CD4-positive, alpha-beta T cell (primary cell): ENCODE results near the gene TNS1. TPM values are rescaled to one million over a fixed set of nuclear protein-coding genes. Genes with fewer than 3 reads are reported as not detected.

Source experiments
- ATAC-seq: fragments of 200-7000 bp; cut with Tn5 transposase; one replicate; pipeline ENCODE4 v1.10.0; 2022; ENCODE audit warnings: mild to moderate bottlenecking; ENCODE audit not compliant: poor library complexity
- CTCF ChIA-PET: fragments of 350-600 bp; sonication (Branson Sonifier 250); formaldehyde crosslinking; loops from one replicate; lab custom pipeline; 2021; ENCODE audit warnings: antibody characterized with exemption, inconsistent platforms; lab: Charles Lee
- POLR2A ChIA-PET: fragments of 350-600 bp; sonication (Branson Sonifier 250); formaldehyde crosslinking; loops from one replicate; lab custom pipeline; 2021; ENCODE audit warnings: antibody characterized with exemption, inconsistent platforms; lab: Charles Lee
- DNase-seq, 14 experiments: peaks; one replicate each; pipeline ENCODE4 v3.0.0-alpha.2; 2013 to 2020; ENCODE audit warnings: mixed read lengths in 2 of 14
- H3K27ac ChIP-seq, 2 donors: one replicate each; pipeline versions ENCODE4 v1.5.1 to v1.7.0; 2013; ENCODE audit warnings: low read length in 2 of 2, low read depth in 1 of 2, mild to moderate bottlenecking in 1 of 2
- H3K27me3 ChIP-seq, 2 experiments: 1 replicate in 1 of 2; 2 replicates in 1 of 2; pipeline versions ENCODE4 v1.6.1 to v1.7.0; 2013; ENCODE audit warnings: low read length in 2 of 2, control low read depth in 1 of 2, mild to moderate bottlenecking in 1 of 2, moderate library complexity in 1 of 2; ENCODE audit not compliant: insufficient read depth in 2 of 2, control insufficient read depth in 1 of 2
- H3K36me3 ChIP-seq: one replicate; pipeline ENCODE4 v1.6.1; 2013; ENCODE audit warnings: low read length, control low read depth; ENCODE audit not compliant: insufficient read depth
- H3K4me1 ChIP-seq: one replicate; pipeline ENCODE4 v1.6.1; 2013; ENCODE audit warnings: low read length, control low read depth; ENCODE audit not compliant: insufficient read depth
- H3K4me3 ChIP-seq: one replicate; pipeline ENCODE4 v1.5.1; 2013; ENCODE audit warnings: mild to moderate bottlenecking, low read length, moderate library complexity
- H3K9me3 ChIP-seq, 2 experiments: 1 replicate in 1 of 2; 2 replicates in 1 of 2; pipeline versions ENCODE4 v1.6.1 to v1.7.0; 2013; ENCODE audit warnings: low read length in 2 of 2, mild to moderate bottlenecking in 2 of 2, control low read depth in 1 of 2, moderate library complexity in 1 of 2; ENCODE audit not compliant: control insufficient read depth in 1 of 2, insufficient read depth in 1 of 2
- H3K27ac Mint-ChIP-seq: one replicate; pipeline ENCODE4 v1.8.0; 2020; ENCODE audit warnings: mixed read lengths
- H3K27me3 Mint-ChIP-seq: one replicate; pipeline ENCODE4 v1.8.0; 2021; ENCODE audit warnings: mixed read lengths
- H3K36me3 Mint-ChIP-seq: one replicate; pipeline ENCODE4 v1.8.0; 2021; ENCODE audit warnings: low read depth, mixed read lengths
- H3K4me1 Mint-ChIP-seq: one replicate; pipeline ENCODE4 v1.8.0; 2021; ENCODE audit warnings: low read depth, mixed read lengths
- H3K4me3 Mint-ChIP-seq: one replicate; pipeline ENCODE4 v1.8.0; 2020; ENCODE audit warnings: mild to moderate bottlenecking, mixed read lengths
- H3K9me3 Mint-ChIP-seq: one replicate; pipeline ENCODE4 v1.8.0; 2020; ENCODE audit warnings: mixed read lengths
- intact Hi-C, 2 experiments: fragments of 100-400 bp; cut with DNase I in 1 of 2; cut with micrococcal nuclease in 1 of 2; formaldehyde crosslinking; loops; one replicate each; pipeline versions ENCODE4 v1.15.1 to v1.9.0; 2023 to 2025; cut with DNase I, micrococcal nuclease
- microRNA-seq: library from miRNA; unstranded; fragments of <30 nt; microRNA quantifications from one replicate; pipeline ENCODE4 v1.2.0, GENCODE V29; 2021; ENCODE audit warnings: borderline microRNAs expressed, borderline replicate concordance
- total RNA-seq, 174 experiments: library from RNA in 2 of 174; stranded (reverse) in 2 of 174; gene quantifications; one replicate each; pipeline ENCODE4 v1.2.3 and lab custom pipeline; 2021 to 2026
- TF ChIP-seq, protein P1 (sequence below): fragments of 200-600 bp; IDR thresholded peaks from one replicate; pipeline ENCODE4 v1.8.0; 2022; ENCODE audit warnings: antibody characterized with exemption, mild to moderate bottlenecking

TNS1 gene
- total RNA-seq, 2 experiments from 2014 or later: 0.25 to 0.34 TPM

DNA sequence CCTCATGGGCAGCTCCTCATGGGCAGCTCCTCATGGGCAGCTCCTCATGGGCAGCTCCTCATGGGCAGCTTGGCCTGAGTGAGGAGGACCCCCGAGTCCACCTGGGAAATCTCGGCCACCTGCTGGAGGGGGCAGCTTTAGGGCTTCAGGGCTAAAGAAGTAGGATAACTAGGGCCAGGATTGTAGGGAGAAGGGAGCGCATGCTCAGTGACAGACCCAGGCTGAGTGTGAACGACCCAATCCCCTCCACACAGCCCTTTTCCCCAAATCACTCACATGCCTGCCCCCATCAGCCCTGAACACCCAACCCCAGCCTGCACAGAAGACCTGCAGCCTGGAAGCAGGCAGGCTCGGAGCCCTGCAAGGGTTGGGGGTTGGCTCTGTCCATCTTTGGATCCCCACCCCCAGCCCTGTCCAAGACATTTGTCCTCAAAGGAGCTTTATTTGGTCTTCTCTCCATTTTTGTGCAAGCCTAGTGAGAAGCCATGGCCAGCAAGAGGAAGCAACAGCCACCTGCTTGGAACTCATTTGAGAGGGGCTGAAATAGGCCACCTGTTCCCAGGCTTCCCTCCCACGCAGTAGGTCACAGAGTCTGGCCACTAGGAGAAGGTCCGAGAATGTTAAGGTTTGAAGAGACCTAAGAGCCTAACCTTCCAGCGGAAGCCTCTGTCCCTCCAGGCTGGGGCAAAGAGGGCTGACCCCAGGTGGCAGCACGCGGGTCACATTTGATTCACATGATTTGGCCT lies 249.9 kb downstream of the TNS1 start:
- ChIA-PET CTCF (no interaction called here), POLR2A (no interaction called here)
- H3K4me3 ChIP-seq: no peak overlapping the region
- H3K9me3 Mint-ChIP-seq: no peaks in the 10 kb centered on the region
- no peaks in the 10 kb centered on the region for H3K36me3 Mint-ChIP-seq
- no peaks in the 10 kb centered on the region for H3K36me3 ChIP-seq
- peaks cover 30% of the 10 kb centered on the region for H3K4me1 Mint-ChIP-seq
- ATAC-seq: no peak
- peaks cover 19% of the 10 kb centered on the region for H3K4me1 ChIP-seq
- H3K4me3 Mint-ChIP-seq: no peak overlapping the region
- no peaks in the 10 kb centered on the region for H3K9me3 ChIP-seq
- intact Hi-C loops: no loop called here
- no peak for DNase-seq
- no peak overlapping the region for H3K27ac Mint-ChIP-seq
- no peaks in the 10 kb centered on the region for H3K27me3 Mint-ChIP-seq
- H3K27ac ChIP-seq: no peak overlapping the region
- H3K27me3 ChIP-seq: peaks cover 0 to 7% of the 10 kb centered on the region in 2 experiments
- TF ChIP-seq, protein P1, sequence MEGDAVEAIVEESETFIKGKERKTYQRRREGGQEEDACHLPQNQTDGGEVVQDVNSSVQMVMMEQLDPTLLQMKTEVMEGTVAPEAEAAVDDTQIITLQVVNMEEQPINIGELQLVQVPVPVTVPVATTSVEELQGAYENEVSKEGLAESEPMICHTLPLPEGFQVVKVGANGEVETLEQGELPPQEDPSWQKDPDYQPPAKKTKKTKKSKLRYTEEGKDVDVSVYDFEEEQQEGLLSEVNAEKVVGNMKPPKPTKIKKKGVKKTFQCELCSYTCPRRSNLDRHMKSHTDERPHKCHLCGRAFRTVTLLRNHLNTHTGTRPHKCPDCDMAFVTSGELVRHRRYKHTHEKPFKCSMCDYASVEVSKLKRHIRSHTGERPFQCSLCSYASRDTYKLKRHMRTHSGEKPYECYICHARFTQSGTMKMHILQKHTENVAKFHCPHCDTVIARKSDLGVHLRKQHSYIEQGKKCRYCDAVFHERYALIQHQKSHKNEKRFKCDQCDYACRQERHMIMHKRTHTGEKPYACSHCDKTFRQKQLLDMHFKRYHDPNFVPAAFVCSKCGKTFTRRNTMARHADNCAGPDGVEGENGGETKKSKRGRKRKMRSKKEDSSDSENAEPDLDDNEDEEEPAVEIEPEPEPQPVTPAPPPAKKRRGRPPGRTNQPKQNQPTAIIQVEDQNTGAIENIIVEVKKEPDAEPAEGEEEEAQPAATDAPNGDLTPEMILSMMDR: no peak

DNA sequence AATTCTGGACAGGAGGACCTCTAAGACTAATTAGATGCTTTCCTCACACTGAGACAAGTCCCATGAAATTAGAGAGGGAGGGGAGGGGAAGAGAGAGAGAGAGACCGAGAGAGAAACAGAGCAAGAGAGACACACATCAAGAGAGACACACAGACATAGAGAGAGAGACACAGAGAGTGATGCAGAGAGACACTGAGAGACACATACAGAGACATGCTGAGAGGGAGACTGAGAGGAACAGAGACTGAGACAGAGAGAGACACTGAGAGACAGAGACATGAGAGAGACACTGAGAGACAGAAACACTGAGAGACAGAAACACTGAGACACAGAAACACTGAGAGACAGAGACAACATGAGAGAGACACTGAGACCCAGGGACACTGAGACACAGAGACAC lies 250.8 kb downstream of the TNS1 start:
- Histone ChIP-seq H3K27ac (no peak overlapping the region), H3K4me3 (no peak overlapping the region), H3K27me3 (peaks cover 0 to 7% of the 10 kb centered on the region in 2 experiments), H3K36me3 (no peaks in the 10 kb centered on the region), H3K9me3 (no peaks in the 10 kb centered on the region), H3K4me1 (peaks cover 19% of the 10 kb centered on the region)
- Mint-ChIP-seq H3K27ac (no peak overlapping the region), H3K36me3 (no peaks in the 10 kb centered on the region), H3K4me3 (no peak overlapping the region), H3K4me1 (peaks cover 28% of the 10 kb centered on the region), H3K9me3 (no peaks in the 10 kb centered on the region), H3K27me3 (no peaks in the 10 kb centered on the region)
- TF ChIP-seq, protein P1: no peak
- intact Hi-C loops: no loop called here
- no peak for ATAC-seq
- CTCF ChIA-PET: no interaction called here
- DNase-seq: no peak
- POLR2A ChIA-PET: no interaction called here

DNA sequence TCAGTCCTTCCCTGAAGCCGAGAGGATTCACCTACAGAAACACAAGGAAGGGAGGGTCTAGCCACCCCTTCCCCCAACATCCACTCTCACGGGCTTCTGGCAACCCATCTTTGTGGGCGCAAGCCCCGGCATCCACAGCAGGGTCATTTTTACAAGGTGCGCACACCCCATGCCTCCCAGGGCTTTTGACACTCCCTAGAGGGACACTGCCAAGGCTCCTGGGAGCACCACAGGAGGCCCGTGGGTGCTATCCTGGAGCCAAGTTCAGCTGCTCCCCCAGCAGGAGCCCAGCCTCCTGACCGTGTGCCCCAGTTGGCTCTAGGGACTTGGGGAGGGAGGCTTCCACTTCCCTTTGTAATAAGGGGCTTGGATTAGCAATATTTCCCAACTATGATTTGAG lies 251.6 kb downstream of the TNS1 start:
- ChIA-PET CTCF (no interaction called here), POLR2A (no interaction called here)
- Histone ChIP-seq H3K36me3 (no peaks in the 10 kb centered on the region), H3K27me3 (no peaks in the 10 kb centered on the region), H3K27ac (no peak overlapping the region), H3K4me3 (no peak overlapping the region), H3K4me1 (peaks cover 11% of the 10 kb centered on the region), H3K9me3 (no peaks in the 10 kb centered on the region)
- intact Hi-C loops: no loop called here
- ATAC-seq (no peak), DNase-seq (no peak)
- Mint-ChIP-seq H3K27me3 (no peaks in the 10 kb centered on the region), H3K9me3 (no peaks in the 10 kb centered on the region), H3K36me3 (no peaks in the 10 kb centered on the region), H3K4me1 (peaks cover 21% of the 10 kb centered on the region), H3K4me3 (no peak overlapping the region), H3K27ac (no peak overlapping the region)
- TF ChIP-seq, protein P1: no peak

Small RNA genes within 50 kb of the gene (microRNA-seq; reads per million reads assigned to microRNA genes)
- gene MIR6809: not detected

Other genes with a start within 250 kb of the TNS1 start
- gene RUFY4, start 66.3 kb upstream of the TNS1 start, total RNA-seq: under 1 TPM; 0.78 to 0.85 TPM
- not detected for gene CXCR2, start 123.0 kb upstream of the TNS1 start, total RNA-seq
- under 1 TPM in 1 of 2 experiments, not detected in 1; 0.08 TPM for gene CXCR1, start 164.0 kb upstream of the TNS1 start, total RNA-seq
- 100 to 1,000 TPM; 448 to 452 TPM for gene ARPC2, start 214.2 kb upstream of the TNS1 start, total RNA-seq